ENCODE data around the gene CBFB. TPM values are rescaled to one million over a fixed set of nuclear protein-coding genes. Genes with fewer than 3 reads are reported as not detected.
"Not testable (repeated sequence)": the region's sequence is repeated elsewhere in the genome, so short reads cannot be mapped to it uniquely, and the experiment has no call there.

The CBFB gene
- total RNA-seq, 2 donors from 2014 or later, result 78.5 to 85.4 TPM

GRCh38 chr16:67115639-67116038 is 86.7 kb downstream of the CBFB start:
- no peak overlapping the region for H3K27ac Mint-ChIP-seq
- H3K36me3 Mint-ChIP-seq (ENCODE audit: low read depth), result peaks cover 10% of the 10 kb centered on the region
- H3K9me3 ChIP-seq (ENCODE audit: control insufficient read depth, low read length, poor library complexity, severe bottlenecking), result no peaks in the 10 kb centered on the region
- ATAC-seq (no peak), DNase-seq (no peak)
- peaks cover 41% of the 10 kb centered on the region for H3K4me1 Mint-ChIP-seq
- H3K27me3 Mint-ChIP-seq, result no peaks in the 10 kb centered on the region
- no peak overlapping the region for H3K4me3 Mint-ChIP-seq

- DNase-seq, result no peak
- no peak for ATAC-seq
- no peaks in the 10 kb centered on the region for H3K9me3 ChIP-seq (ENCODE audit: control insufficient read depth, low read length, poor library complexity, severe bottlenecking)
- H3K27ac Mint-ChIP-seq, result peak overlapping the region; percentile 8
- H3K4me1 Mint-ChIP-seq, result peaks cover 33% of the 10 kb centered on the region
- H3K4me3 Mint-ChIP-seq, result no peak overlapping the region
- H3K27me3 Mint-ChIP-seq, result no peaks in the 10 kb centered on the region
- peaks cover 10% of the 10 kb centered on the region for H3K36me3 Mint-ChIP-seq (ENCODE audit: low read depth)
Observed at GRCh38 chr16:67116388-67117311, 87.7 kb downstream of the CBFB start.

GRCh38 chr16:67117716-67118115 is 88.8 kb downstream of the CBFB start:
- Mint-ChIP-seq H3K4me3 (no peak overlapping the region), H3K27ac (no peak overlapping the region), H3K36me3 (ENCODE audit: low read depth) (peaks cover 10% of the 10 kb centered on the region), H3K4me1 (peaks cover 25% of the 10 kb centered on the region), H3K27me3 (no peaks in the 10 kb centered on the region)
- DNase-seq (no peak), ATAC-seq (no peak)
- H3K9me3 ChIP-seq (ENCODE audit: control insufficient read depth, low read length, poor library complexity, severe bottlenecking), result no peaks in the 10 kb centered on the region

- peaks cover 18% of the 10 kb centered on the region for H3K4me1 Mint-ChIP-seq
- no peaks in the 10 kb centered on the region for H3K9me3 ChIP-seq (ENCODE audit: control insufficient read depth, low read length, poor library complexity, severe bottlenecking)
- no peaks in the 10 kb centered on the region for H3K27me3 Mint-ChIP-seq
- H3K27ac Mint-ChIP-seq, result no peak overlapping the region
- peaks cover 4% of the 10 kb centered on the region for H3K36me3 Mint-ChIP-seq (ENCODE audit: low read depth)
- DNase-seq (no peak), ATAC-seq (no peak)
- no peak overlapping the region for H3K4me3 Mint-ChIP-seq
Observed at GRCh38 chr16:67120025-67120424, 91.1 kb downstream of the CBFB start.

DNA sequence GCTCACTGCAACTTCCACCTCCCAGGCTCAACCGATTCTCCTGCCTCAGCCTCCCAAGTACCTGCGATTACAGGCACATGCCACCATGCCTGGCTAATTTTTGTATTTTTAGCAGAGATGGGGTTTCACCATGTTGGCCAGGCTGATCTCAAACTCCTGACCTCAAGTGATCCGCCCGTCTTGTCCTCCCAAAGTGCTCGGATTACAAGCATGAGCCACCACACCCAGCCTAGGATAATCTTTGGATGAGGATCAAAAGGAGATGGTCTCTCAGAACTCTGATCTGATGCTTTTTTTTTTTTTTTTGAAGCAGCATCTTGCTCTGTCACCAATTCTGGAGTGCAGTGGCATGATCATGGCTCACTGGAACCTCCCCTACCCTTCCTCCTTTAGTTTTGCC is 93.8 kb downstream of the CBFB start:
- H3K27me3 Mint-ChIP-seq; ATAC-seq; DNase-seq; H3K36me3 Mint-ChIP-seq (ENCODE audit: low read depth); H3K27ac Mint-ChIP-seq; H3K9me3 ChIP-seq (ENCODE audit: control insufficient read depth, low read length, poor library complexity, severe bottlenecking); H3K4me3 Mint-ChIP-seq: not testable (repeated sequence)
- H3K4me1 Mint-ChIP-seq, result peaks cover 12% of the 10 kb centered on the region

DNA sequence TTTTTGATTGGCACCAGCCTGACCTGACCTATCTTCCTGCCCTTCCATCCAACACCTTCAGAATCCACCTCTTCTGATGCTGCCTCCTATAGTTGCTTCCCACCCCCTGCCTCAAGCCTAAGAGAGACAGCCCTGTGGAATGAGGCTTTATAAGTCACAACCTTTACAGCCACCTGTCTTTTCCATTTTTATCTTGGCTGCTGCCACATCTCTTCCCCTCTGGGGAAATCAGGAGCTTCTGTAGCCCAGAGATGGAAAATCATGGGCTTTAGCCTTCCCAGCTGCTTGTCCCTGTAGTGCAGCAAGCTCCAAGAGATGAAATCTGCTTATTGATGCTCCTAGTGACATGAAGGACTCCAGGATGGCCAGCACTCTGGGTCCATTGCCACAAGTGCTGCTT is 99.5 kb downstream of the CBFB start:
- Mint-ChIP-seq H3K27ac (no peak overlapping the region), H3K36me3 (ENCODE audit: low read depth) (peaks cover 5% of the 10 kb centered on the region), H3K4me3 (no peak overlapping the region), H3K27me3 (no peaks in the 10 kb centered on the region), H3K4me1 (peaks cover 9% of the 10 kb centered on the region)
- ATAC-seq (no peak), DNase-seq (no peak)
- no peaks in the 10 kb centered on the region for H3K9me3 ChIP-seq (ENCODE audit: control insufficient read depth, low read length, poor library complexity, severe bottlenecking)

- Mint-ChIP-seq H3K36me3 (ENCODE audit: low read depth) (peaks cover 2% of the 10 kb centered on the region), H3K27ac (no peak overlapping the region), H3K4me1 (peaks cover 6% of the 10 kb centered on the region), H3K27me3 (no peaks in the 10 kb centered on the region), H3K4me3 (no peak overlapping the region)
- no peak for DNase-seq
- no peak for ATAC-seq
- H3K9me3 ChIP-seq (ENCODE audit: control insufficient read depth, low read length, poor library complexity, severe bottlenecking), result no peaks in the 10 kb centered on the region
Observed at GRCh38 chr16:67128887-67129286, 99.9 kb downstream of the CBFB start.

- Mint-ChIP-seq H3K27me3 (no peaks in the 10 kb centered on the region), H3K4me1 (peaks cover 6% of the 10 kb centered on the region), H3K27ac (no peak overlapping the region), H3K36me3 (ENCODE audit: low read depth) (peaks cover 4% of the 10 kb centered on the region), H3K4me3 (no peak overlapping the region)
- ATAC-seq (no peak), DNase-seq (no peak)
- no peaks in the 10 kb centered on the region for H3K9me3 ChIP-seq (ENCODE audit: control insufficient read depth, low read length, poor library complexity, severe bottlenecking)
Observed at GRCh38 chr16:67129422-67129821, 100.5 kb downstream of the CBFB start.

DNA sequence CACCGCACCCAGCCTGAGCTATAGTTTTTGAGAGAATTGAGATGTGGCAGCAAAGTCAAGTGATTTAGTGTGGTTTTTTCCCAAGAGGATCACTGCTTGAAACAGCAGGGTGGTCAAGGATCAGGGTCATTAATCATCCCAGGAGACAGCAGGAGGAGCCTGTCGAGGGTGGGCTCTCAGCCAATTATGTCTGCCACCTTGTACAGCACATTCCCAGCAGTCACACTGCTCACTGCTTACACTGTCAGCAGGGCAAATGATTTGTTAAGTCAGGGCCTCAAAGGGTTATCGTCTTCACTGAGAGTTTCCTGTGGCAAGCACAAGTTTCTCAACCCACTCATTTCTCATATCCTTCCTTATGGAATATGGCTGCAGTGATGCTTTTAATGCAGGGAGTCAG is 108.7 kb downstream of the CBFB start:
- no peaks in the 10 kb centered on the region for H3K9me3 ChIP-seq (ENCODE audit: control insufficient read depth, low read length, poor library complexity, severe bottlenecking)
- ATAC-seq (no peak), DNase-seq (no peak)
- Mint-ChIP-seq H3K27me3 (no peaks in the 10 kb centered on the region), H3K36me3 (ENCODE audit: low read depth) (peaks cover 2% of the 10 kb centered on the region), H3K4me3 (no peak overlapping the region), H3K4me1 (peaks cover 2% of the 10 kb centered on the region), H3K27ac (no peak overlapping the region)

DNA sequence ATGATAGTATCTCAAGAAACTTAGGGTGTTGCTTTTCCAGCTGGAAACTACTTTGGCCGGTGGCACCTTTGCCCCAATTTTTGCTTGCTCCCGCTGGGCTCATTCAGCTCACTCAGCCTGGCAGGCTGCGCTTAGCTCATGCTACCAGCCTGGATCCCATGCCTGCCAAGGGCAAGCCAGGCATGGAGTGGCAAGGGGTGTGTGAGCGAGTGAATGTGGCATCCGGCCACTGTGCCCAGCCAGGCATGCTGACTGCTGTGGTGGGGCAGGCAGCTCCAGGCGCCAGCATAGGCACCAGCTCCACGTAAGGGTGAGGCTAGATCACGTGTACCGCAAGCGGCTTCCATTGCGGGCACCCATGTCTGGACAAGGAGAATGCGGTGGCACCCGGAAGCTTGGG is 112.4 kb downstream of the CBFB start:
- no peak overlapping the region for H3K4me3 Mint-ChIP-seq
- no peak overlapping the region for H3K27ac Mint-ChIP-seq
- no peaks in the 10 kb centered on the region for H3K9me3 ChIP-seq (ENCODE audit: control insufficient read depth, low read length, poor library complexity, severe bottlenecking)
- H3K27me3 Mint-ChIP-seq, result no peaks in the 10 kb centered on the region
- ATAC-seq (no peak), DNase-seq (no peak)
- H3K4me1 Mint-ChIP-seq, result peaks cover 2% of the 10 kb centered on the region
- H3K36me3 Mint-ChIP-seq (ENCODE audit: low read depth), result no peaks in the 10 kb centered on the region

GRCh38 chr16:67142342-67142741 is 113.4 kb downstream of the CBFB start:
- Mint-ChIP-seq H3K4me1 (peaks cover 2% of the 10 kb centered on the region), H3K36me3 (ENCODE audit: low read depth) (no peaks in the 10 kb centered on the region), H3K27ac (no peak overlapping the region), H3K27me3 (no peaks in the 10 kb centered on the region), H3K4me3 (no peak overlapping the region)
- ATAC-seq (no peak), DNase-seq (no peak)
- H3K9me3 ChIP-seq (ENCODE audit: control insufficient read depth, low read length, poor library complexity, severe bottlenecking), result no peaks in the 10 kb centered on the region

DNA sequence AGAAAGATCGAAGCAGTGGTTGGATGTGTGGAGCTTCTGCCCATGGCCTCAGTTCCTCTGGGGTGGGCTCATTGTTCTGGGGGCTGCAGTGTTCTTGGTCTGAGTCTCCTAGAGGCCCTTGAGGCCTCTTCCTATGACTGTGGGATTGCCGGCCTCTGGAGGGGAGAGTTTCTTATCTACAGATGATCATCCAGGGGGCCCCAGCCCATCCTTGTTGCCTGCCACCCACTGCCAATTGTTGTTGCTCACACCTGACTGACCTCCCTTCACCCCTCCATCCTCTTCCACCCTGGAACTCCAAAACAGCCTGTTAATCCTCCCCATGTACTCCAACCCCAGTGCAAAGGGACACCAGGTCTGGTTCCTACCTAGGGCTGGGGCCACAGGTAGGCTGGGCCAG is 116.0 kb downstream of the CBFB start:
- H3K9me3 ChIP-seq (ENCODE audit: control insufficient read depth, low read length, poor library complexity, severe bottlenecking), result no peaks in the 10 kb centered on the region
- no peak for DNase-seq
- no peak for ATAC-seq
- Mint-ChIP-seq H3K27ac (no peak overlapping the region), H3K4me3 (no peak overlapping the region), H3K4me1 (peaks cover 14% of the 10 kb centered on the region), H3K27me3 (no peaks in the 10 kb centered on the region), H3K36me3 (ENCODE audit: low read depth) (peaks cover 3% of the 10 kb centered on the region)

- Mint-ChIP-seq H3K4me3 (no peak overlapping the region), H3K36me3 (ENCODE audit: low read depth) (peaks cover 3% of the 10 kb centered on the region), H3K27ac (no peak overlapping the region)
Observed at GRCh38 chr16:67145746-67146145, 116.8 kb downstream of the CBFB start.

More at GRCh38 chr16:67145746-67146145, 116.8 kb downstream of the CBFB start:
- DNase-seq, result no peak
- H3K4me1 Mint-ChIP-seq, result peaks cover 14% of the 10 kb centered on the region
- no peak for ATAC-seq
- no peaks in the 10 kb centered on the region for H3K27me3 Mint-ChIP-seq
- no peaks in the 10 kb centered on the region for H3K9me3 ChIP-seq (ENCODE audit: control insufficient read depth, low read length, poor library complexity, severe bottlenecking)
